Peyer's patch (tissue), 4 donors: ENCODE data around the gene UMODL1. TPM values are rescaled to one million over a fixed set of nuclear protein-coding genes. Genes with fewer than 3 reads are reported as not detected.

ENCODE experiments used
- DNase-seq, 3 donors: peaks; one replicate each; pipeline ENCODE4 v3.0.0-alpha.2; 2017 to 2019
- H3K27ac ChIP-seq, 4 donors: fragments of 200-600 bp; sonication (generic); one replicate each; pipeline ENCODE4 v1.5.1; 2016 to 2019
- H3K27me3 ChIP-seq, 2 donors: fragments of 200-600 bp; sonication (generic); one replicate each; pipeline ENCODE4 v1.5.1; 2019
- H3K36me3 ChIP-seq, 3 donors: fragments of 200-600 bp; sonication (generic); one replicate each; pipeline ENCODE4 v1.5.1; 2016 to 2019
- H3K4me1 ChIP-seq, 4 donors: fragments of 200-600 bp; sonication (generic); one replicate each; pipeline ENCODE4 v1.5.1; 2016 to 2019
- H3K4me3 ChIP-seq, 4 donors: fragments of 200-600 bp; sonication (generic); 1 replicate in 3 of 4; 2 replicates in 1 of 4; pipeline ENCODE4 v1.5.1; 2016 to 2019; ENCODE audit warnings: mild to moderate bottlenecking in 1 of 4
- H3K9me3 ChIP-seq, 4 donors: fragments of 200-600 bp; sonication (generic); one replicate each; pipeline ENCODE4 v1.5.1; 2016 to 2019; ENCODE audit warnings: mild to moderate bottlenecking in 1 of 4
- POLR2A ChIP-seq, 2 donors: fragments of 450-650 bp; IDR thresholded peaks; one replicate each; pipeline ENCODE4 v1.5.1; 2017; ENCODE audit warnings: antibody characterized with exemption in 2 of 2, mild to moderate bottlenecking in 2 of 2, moderate library complexity in 2 of 2
- total RNA-seq, 4 donors: library from RNA; depleted of rRNA; stranded (reverse); fragments of >200 nt; gene quantifications; one replicate each; pipeline ENCODE4 v1.1.0, GENCODE V29; 2016
- TF ChIP-seq, protein P1 (sequence below), 6 experiments: fragments of 450-650 bp in 4 of 6; fragments of 200-600 bp in 2 of 6; sonication (generic) in 1 of 6; IDR thresholded peaks; one replicate each; pipeline ENCODE4 v1.5.1; 2017 to 2019; ENCODE audit warnings: antibody characterized with exemption in 6 of 6, mild to moderate bottlenecking in 3 of 6, moderate library complexity in 1 of 6

UMODL1 gene
- total RNA-seq, 4 donors from 2014 or later, result 0.53 to 0.95 (median 0.83) TPM; not detected in 1

DNA sequence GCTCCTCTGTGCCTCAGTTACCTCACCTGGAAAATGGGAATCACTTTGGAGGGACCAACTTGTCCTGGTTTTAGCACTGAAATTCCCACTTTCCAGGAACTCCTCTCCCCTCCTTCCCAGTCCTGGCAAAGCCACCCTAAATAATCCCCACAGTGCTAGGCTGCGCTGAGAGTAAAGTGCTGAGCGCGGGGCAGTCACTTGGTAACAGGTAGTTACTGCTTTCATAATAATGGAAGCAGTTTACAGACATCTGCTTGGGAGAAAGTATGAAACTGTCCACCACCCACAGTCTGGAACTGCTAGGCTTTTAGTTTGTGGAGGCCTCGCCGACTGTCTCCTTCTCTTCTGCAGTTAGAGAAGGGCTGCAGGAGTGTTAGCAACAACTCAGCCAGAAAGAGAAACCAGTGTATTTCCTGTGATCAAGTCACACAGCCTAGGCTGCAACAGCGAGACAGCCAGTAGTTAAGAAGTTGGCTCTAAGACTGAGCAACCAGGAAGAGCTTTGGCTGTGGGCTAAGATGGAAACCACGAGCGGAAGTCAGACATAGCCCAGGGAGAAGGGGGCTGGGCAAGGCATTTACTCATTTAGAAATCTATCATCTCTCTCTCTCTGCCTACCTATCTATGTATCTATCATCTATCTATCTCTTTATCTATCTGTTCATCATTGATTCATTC is 117.0 kb downstream of the UMODL1 start:
- DNase-seq, result peak in 2 of 3 donors; percentile 87 to 91
- H3K4me3 ChIP-seq, result no peak overlapping the region
- TF ChIP-seq POLR2A (IDR thresholded peaks at IDR 0.05), result no peak
- TF ChIP-seq, protein P1, sequence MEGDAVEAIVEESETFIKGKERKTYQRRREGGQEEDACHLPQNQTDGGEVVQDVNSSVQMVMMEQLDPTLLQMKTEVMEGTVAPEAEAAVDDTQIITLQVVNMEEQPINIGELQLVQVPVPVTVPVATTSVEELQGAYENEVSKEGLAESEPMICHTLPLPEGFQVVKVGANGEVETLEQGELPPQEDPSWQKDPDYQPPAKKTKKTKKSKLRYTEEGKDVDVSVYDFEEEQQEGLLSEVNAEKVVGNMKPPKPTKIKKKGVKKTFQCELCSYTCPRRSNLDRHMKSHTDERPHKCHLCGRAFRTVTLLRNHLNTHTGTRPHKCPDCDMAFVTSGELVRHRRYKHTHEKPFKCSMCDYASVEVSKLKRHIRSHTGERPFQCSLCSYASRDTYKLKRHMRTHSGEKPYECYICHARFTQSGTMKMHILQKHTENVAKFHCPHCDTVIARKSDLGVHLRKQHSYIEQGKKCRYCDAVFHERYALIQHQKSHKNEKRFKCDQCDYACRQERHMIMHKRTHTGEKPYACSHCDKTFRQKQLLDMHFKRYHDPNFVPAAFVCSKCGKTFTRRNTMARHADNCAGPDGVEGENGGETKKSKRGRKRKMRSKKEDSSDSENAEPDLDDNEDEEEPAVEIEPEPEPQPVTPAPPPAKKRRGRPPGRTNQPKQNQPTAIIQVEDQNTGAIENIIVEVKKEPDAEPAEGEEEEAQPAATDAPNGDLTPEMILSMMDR (IDR thresholded peaks at IDR 0.05), result no peak
- no peaks in the 10 kb centered on the region for H3K36me3 ChIP-seq
- H3K27ac ChIP-seq, result peak overlapping the region; percentile 57 to 80 (median 69)
- H3K27me3 ChIP-seq, result no peaks in the 10 kb centered on the region
- H3K4me1 ChIP-seq, result peaks cover 0 to 20% (median 13%) of the 10 kb centered on the region in 4 donors
- H3K9me3 ChIP-seq, result no peaks in the 10 kb centered on the region

- no peak for TF ChIP-seq POLR2A (IDR thresholded peaks at IDR 0.05)
- TF ChIP-seq, protein P1 (IDR thresholded peaks at IDR 0.05), result no peak
- H3K36me3 ChIP-seq, result no peaks in the 10 kb centered on the region
- H3K4me1 ChIP-seq, result peaks cover 0 to 20% (median 15%) of the 10 kb centered on the region in 4 donors
Measured at GRCh38 chr21:42188663-42189062, 117.5 kb downstream of the UMODL1 start.

DNA sequence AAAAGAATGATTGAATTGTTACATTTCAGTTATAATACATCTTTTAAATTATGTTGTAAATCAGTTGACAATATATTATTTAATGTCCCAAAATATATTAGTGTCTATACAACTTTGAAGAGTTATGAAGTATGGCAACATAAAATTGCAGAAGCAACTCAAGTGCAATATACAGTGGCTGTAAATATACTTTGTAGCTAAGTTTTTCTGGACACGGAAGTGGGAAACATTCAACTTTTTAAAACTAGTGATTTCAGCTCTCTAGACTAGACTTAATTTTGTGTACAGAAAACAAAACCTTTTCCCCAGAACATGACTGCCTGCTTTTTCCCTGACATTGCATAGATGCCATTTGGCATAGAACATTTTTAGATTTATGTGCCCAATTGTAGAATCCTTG is 118.3 kb downstream of the UMODL1 start:
- TF ChIP-seq, protein P1 (IDR thresholded peaks at IDR 0.05), result no peak
- no peak for TF ChIP-seq POLR2A (IDR thresholded peaks at IDR 0.05)

More at GRCh38 chr21:42188663-42189062, 117.5 kb downstream of the UMODL1 start:
- Histone ChIP-seq H3K27ac (peak overlapping the region; percentile 0 to 80 (median 52)), H3K27me3 (no peaks in the 10 kb centered on the region), H3K4me3 (no peak overlapping the region), H3K9me3 (no peaks in the 10 kb centered on the region)
- DNase-seq, result no peak

GRCh38 chr21:42189860-42190485 is 118.9 kb downstream of the UMODL1 start:
- Histone ChIP-seq H3K4me3 (no peak overlapping the region), H3K27me3 (no peaks in the 10 kb centered on the region), H3K9me3 (no peaks in the 10 kb centered on the region), H3K4me1 (peaks cover 0 to 20% (median 15%) of the 10 kb centered on the region in 4 donors), H3K36me3 (no peaks in the 10 kb centered on the region), H3K27ac (no peak overlapping the region)
- no peak for DNase-seq
- TF ChIP-seq, protein P1 (IDR thresholded peaks at IDR 0.05), result no peak
- TF ChIP-seq POLR2A (IDR thresholded peaks at IDR 0.05), result no peak

More for the DNA sequence above, 118.3 kb downstream of the UMODL1 start:
- no peaks in the 10 kb centered on the region for H3K27me3 ChIP-seq
- no peak overlapping the region for H3K27ac ChIP-seq
- DNase-seq, result no peak
- H3K9me3 ChIP-seq, result no peaks in the 10 kb centered on the region
- H3K36me3 ChIP-seq, result no peaks in the 10 kb centered on the region
- H3K4me1 ChIP-seq, result peaks cover 0 to 20% (median 15%) of the 10 kb centered on the region in 4 donors
- H3K4me3 ChIP-seq, result no peak overlapping the region

- Histone ChIP-seq H3K4me1 (peaks cover 0 to 20% (median 15%) of the 10 kb centered on the region in 4 donors), H3K9me3 (no peaks in the 10 kb centered on the region), H3K27ac (no peak overlapping the region), H3K27me3 (no peaks in the 10 kb centered on the region), H3K4me3 (no peak overlapping the region), H3K36me3 (no peaks in the 10 kb centered on the region)
- no peak for DNase-seq
- TF ChIP-seq POLR2A (IDR thresholded peaks at IDR 0.05), result no peak
- TF ChIP-seq, protein P1 (IDR thresholded peaks at IDR 0.05), result no peak
Measured at GRCh38 chr21:42190486-42190863, 119.4 kb downstream of the UMODL1 start.
